Measurements from ENCODE around the gene EVI5L. TPM values are rescaled to one million over a fixed set of nuclear protein-coding genes. Genes with fewer than 3 reads are reported as not detected.

The EVI5L gene
- total and polyA plus RNA-seq, 2 of the 4 experiments (the other 2 are of a cell fraction), result 12.7 to 14.6 TPM

DNA sequence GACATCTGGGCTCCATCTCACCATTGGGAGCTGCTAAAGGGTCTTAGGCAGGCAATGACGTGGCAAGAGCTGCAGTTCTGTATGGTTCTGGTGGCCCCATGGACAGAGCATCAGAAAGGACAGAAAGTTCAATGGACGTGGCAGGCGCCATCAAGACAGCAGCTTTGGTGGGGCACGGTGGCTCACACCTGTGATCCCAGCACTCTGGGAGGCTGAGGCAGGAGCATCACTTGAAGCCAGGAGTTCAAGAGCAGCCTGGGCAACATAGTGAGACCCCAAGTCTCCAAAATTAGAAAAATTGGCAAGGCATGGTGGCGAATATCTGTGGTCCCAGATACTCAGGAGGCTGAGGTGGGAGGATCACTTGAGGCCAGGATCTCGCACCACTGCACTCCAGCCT is 9.5 kb downstream of the EVI5L start:
- BruUV-seq (replicated peaks), result no TSS peak
- intact Hi-C loops (cut with micrococcal nuclease) (no loop called here), in situ Hi-C loops (cut with MboI; ENCODE audit: low sequenced_read_pairs) (no loop called here), dilution Hi-C loops (cut with HindIII; ENCODE audit: low sequenced_read_pairs, unreplicated experiment) (no loop called here)
- ATAC-seq (ENCODE audit: low read depth) (no peak), DNase-seq (no peak)
- Histone ChIP-seq H3K14ac (replicated peaks; ENCODE audit: low read depth, low read length) (no peak overlapping the region), H3K9ac (ENCODE audit: low read depth, low read length) (no peak overlapping the region), H3K4me3 (ENCODE audit: insufficient read depth, low read depth, low read length) (no peak overlapping the region), H4K5ac (ENCODE audit: low read depth, low read length) (no peak overlapping the region), H3K36me3 (ENCODE audit: control insufficient read depth, insufficient read depth, low read length) (no peaks in the 10 kb centered on the region), H2BK20ac (ENCODE audit: low read depth, low read length) (no peak overlapping the region), H3K9me1 (ENCODE audit: insufficient read depth, low read length) (peaks cover 29% of the 10 kb centered on the region), H2AK5ac (ENCODE audit: low read depth, low read length) (no peak overlapping the region), H3K23ac (ENCODE audit: low read depth, low read length) (no peak overlapping the region), H2BK15ac (ENCODE audit: low read depth, low read length) (no peak overlapping the region), H3K4me2 (ENCODE audit: low read depth, low read length) (no peak overlapping the region), H2AFZ (replicated peaks; ENCODE audit: low read length, poor library complexity) (no peak overlapping the region), H3K56ac (ENCODE audit: extremely low read depth, insufficient read depth, low read length) (no peak overlapping the region), H3K4ac (ENCODE audit: low read depth, low read length) (no peak overlapping the region), H2BK120ac (ENCODE audit: low read depth, low read length) (no peak overlapping the region), H3K4me1 (ENCODE audit: control insufficient read depth, insufficient read depth, low read length) (peaks cover 2% of the 10 kb centered on the region; the same call in 1 of the 2 replicates), H4K91ac (ENCODE audit: insufficient read depth, low read depth, low read length) (no peak overlapping the region), H4K8ac (ENCODE audit: low read depth in 2 of 2, low read length in 2 of 2) (no peak overlapping the region), H3K27ac (ENCODE audit: insufficient read depth, low read length) (no peak overlapping the region), H3K9me3 (ENCODE audit: control insufficient read depth, insufficient read depth, low read length) (no peaks in the 10 kb centered on the region; the same call in 1 of the 2 replicates), H3K79me1 (ENCODE audit: low read depth in 1 of 2, low read length in 2 of 2) (peaks cover 29 to 61% of the 10 kb centered on the region in 2 experiments), H2AK9ac (replicated peaks; ENCODE audit: low read depth, low read length, poor library complexity) (peak overlapping the region; percentile 8), H2BK5ac (ENCODE audit: low read depth, low read length, poor library complexity, severe bottlenecking) (no peak overlapping the region), H3K27me3 (ENCODE audit: control insufficient read depth, insufficient read depth, low read length) (no peaks in the 10 kb centered on the region), H3K18ac (ENCODE audit: low read depth, low read length) (no peak overlapping the region), H4K20me1 (ENCODE audit: insufficient read depth, low read length) (peaks cover 20% of the 10 kb centered on the region)
- ChIA-PET POLR2A (ENCODE audit: unreplicated experiment) (no interaction called here), CTCF (no interaction called here)
- 95% methylated on average over 4 of the region's 6 CpGs; no CpG with 5 or more reads in 1 of the 2 experiments for WGBS, 2 experiments (ENCODE audit: extremely low coverage in 2 of 2, insufficient read length in 1 of 2)
- no peak for TF ChIP-seq RFX5 (IDR thresholded peaks at IDR 0.05; ENCODE audit: low read depth, low read length)
- TF ChIP-seq MXI1 (IDR thresholded peaks at IDR 0.05; ENCODE audit: borderline replicate concordance, low read depth, low read length), result no peak
- no peak for TF ChIP-seq MAFK (IDR thresholded peaks at IDR 0.05; ENCODE audit: low read depth, low read length)
- TF ChIP-seq, protein P1, sequence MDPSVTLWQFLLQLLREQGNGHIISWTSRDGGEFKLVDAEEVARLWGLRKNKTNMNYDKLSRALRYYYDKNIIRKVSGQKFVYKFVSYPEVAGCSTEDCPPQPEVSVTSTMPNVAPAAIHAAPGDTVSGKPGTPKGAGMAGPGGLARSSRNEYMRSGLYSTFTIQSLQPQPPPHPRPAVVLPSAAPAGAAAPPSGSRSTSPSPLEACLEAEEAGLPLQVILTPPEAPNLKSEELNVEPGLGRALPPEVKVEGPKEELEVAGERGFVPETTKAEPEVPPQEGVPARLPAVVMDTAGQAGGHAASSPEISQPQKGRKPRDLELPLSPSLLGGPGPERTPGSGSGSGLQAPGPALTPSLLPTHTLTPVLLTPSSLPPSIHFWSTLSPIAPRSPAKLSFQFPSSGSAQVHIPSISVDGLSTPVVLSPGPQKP (IDR thresholded peaks at IDR 0.05; ENCODE audit: borderline replicate concordance, low read depth, low read length), result no peak
- no peak for TF ChIP-seq POLR2A (IDR thresholded peaks at IDR 0.05; ENCODE audit: low read depth, low read length)
- no peak for TF ChIP-seq FOS (IDR thresholded peaks at IDR 0.05; ENCODE audit: low read depth, low read length)
- TF ChIP-seq, protein P2, sequence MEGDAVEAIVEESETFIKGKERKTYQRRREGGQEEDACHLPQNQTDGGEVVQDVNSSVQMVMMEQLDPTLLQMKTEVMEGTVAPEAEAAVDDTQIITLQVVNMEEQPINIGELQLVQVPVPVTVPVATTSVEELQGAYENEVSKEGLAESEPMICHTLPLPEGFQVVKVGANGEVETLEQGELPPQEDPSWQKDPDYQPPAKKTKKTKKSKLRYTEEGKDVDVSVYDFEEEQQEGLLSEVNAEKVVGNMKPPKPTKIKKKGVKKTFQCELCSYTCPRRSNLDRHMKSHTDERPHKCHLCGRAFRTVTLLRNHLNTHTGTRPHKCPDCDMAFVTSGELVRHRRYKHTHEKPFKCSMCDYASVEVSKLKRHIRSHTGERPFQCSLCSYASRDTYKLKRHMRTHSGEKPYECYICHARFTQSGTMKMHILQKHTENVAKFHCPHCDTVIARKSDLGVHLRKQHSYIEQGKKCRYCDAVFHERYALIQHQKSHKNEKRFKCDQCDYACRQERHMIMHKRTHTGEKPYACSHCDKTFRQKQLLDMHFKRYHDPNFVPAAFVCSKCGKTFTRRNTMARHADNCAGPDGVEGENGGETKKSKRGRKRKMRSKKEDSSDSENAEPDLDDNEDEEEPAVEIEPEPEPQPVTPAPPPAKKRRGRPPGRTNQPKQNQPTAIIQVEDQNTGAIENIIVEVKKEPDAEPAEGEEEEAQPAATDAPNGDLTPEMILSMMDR (conservative IDR thresholded peaks at IDR 0.05; ENCODE audit: low read depth, low read length), result no peak
- TF ChIP-seq, protein P3, sequence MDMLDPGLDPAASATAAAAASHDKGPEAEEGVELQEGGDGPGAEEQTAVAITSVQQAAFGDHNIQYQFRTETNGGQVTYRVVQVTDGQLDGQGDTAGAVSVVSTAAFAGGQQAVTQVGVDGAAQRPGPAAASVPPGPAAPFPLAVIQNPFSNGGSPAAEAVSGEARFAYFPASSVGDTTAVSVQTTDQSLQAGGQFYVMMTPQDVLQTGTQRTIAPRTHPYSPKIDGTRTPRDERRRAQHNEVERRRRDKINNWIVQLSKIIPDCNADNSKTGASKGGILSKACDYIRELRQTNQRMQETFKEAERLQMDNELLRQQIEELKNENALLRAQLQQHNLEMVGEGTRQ (IDR thresholded peaks at IDR 0.05; ENCODE audit: low read depth, low read length), result no peak
- no peak for TF ChIP-seq RCOR1 (IDR thresholded peaks at IDR 0.05; ENCODE audit: insufficient replicate concordance, low read length)
- TF ChIP-seq BHLHE40 (IDR thresholded peaks at IDR 0.05; ENCODE audit: low read depth, low read length), result no peak
- TF ChIP-seq RAD21 (IDR thresholded peaks at IDR 0.05; ENCODE audit: low read length), result no peak
- no peak for TF ChIP-seq CEBPB (IDR thresholded peaks at IDR 0.05; ENCODE audit: low read depth, low read length)
- TF ChIP-seq CHD1 (IDR thresholded peaks at IDR 0.05; ENCODE audit: low read depth, low read length), result no peak
- no peak for TF ChIP-seq MAZ (IDR thresholded peaks at IDR 0.05; ENCODE audit: borderline replicate concordance, low read depth, low read length)
- TF ChIP-seq NFE2L2 (IDR thresholded peaks at IDR 0.05; ENCODE audit: low read depth, low read length), result no peak
- no peak for TF ChIP-seq SMC3 (IDR thresholded peaks at IDR 0.05; ENCODE audit: low read depth, low read length)
